ENCODE results near the gene LCN6. TPM values are rescaled to one million over a fixed set of nuclear protein-coding genes. Genes with fewer than 3 reads are reported as not detected.
"Not testable (repeated sequence)": the region's sequence is repeated elsewhere in the genome, so short reads cannot be mapped to it uniquely, and the experiment has no call there.

LCN6 gene
- total and polyA plus RNA-seq, 7 donors = 1.2 to 19.1 (median 5.9) TPM

- Histone ChIP-seq H3K27ac (no peak overlapping the region), H3K27me3 (peaks cover 11 to 63% (median 36%) of the 10 kb centered on the region in 3 donors), H3K9me3 (no peaks in the 10 kb centered on the region), H3K36me3 (no peaks in the 10 kb centered on the region), H3K4me1 (peaks cover 0 to 7% (median 0%) of the 10 kb centered on the region in 4 donors), H3K4me3 (no peak overlapping the region)
- TF ChIP-seq POLR2AphosphoS5 (IDR thresholded peaks at IDR 0.05) (no peak), POLR2A (IDR thresholded peaks at IDR 0.05) (no peak), EP300 (IDR thresholded peaks at IDR 0.05) (no peak), CTCF (IDR thresholded peaks at IDR 0.05) (no peak)
- peak; percentile 59 for DNase-seq
- 39 to 85% methylated on average over 14 of the region's 14 CpGs for WGBS, 2 donors
- intact Hi-C loops (cut with DNase I) = no loop called here
Measured at GRCh38 chr9:136765041-136765440, 16.7 kb upstream of the LCN6 start.

- Histone ChIP-seq H3K36me3 (no peaks in the 10 kb centered on the region), H3K4me1 (peaks cover 0 to 7% (median 0%) of the 10 kb centered on the region in 4 donors), H3K9me3 (no peaks in the 10 kb centered on the region), H3K27me3 (peaks cover 11 to 69% (median 36%) of the 10 kb centered on the region in 3 donors), H3K27ac (no peak within 1 kb of the TSS), H3K4me3 (no peak within 1 kb of the TSS)
- WGBS, 2 donors = 24 to 65% methylated on average over 14 of the region's 14 CpGs
- TF ChIP-seq EP300 (IDR thresholded peaks at IDR 0.05) = no peak
- no peak for TF ChIP-seq CTCF (IDR thresholded peaks at IDR 0.05)
- intact Hi-C loops (cut with DNase I) = no loop called here
- DNase-seq = peak; percentile 53
Measured at GRCh38 chr9:136764301-136764891, 16.1 kb upstream of the LCN6 start, which contains the start of gene LCN15. TSS of gene LCN15 (minus strand) at chr9:136764518. CDS start at chr9:136764488, 30 bp downstream.

- Histone ChIP-seq H3K4me3 (no peak overlapping the region), H3K36me3 (no peaks in the 10 kb centered on the region), H3K9me3 (no peaks in the 10 kb centered on the region), H3K27me3 (peaks cover 11 to 74% (median 36%) of the 10 kb centered on the region in 3 donors), H3K27ac (no peak overlapping the region), H3K4me1 (peaks cover 0 to 7% (median 0%) of the 10 kb centered on the region in 4 donors)
- no peak for TF ChIP-seq POLR2AphosphoS5 (IDR thresholded peaks at IDR 0.05)
- TF ChIP-seq POLR2A (IDR thresholded peaks at IDR 0.05) = no peak
- intact Hi-C loops (cut with DNase I) = no loop called here
- peak; percentile 45 for DNase-seq
- 79 to 88% methylated on average over 14 of the region's 14 CpGs for WGBS, 2 donors
Measured at GRCh38 chr9:136763649-136764035, 15.3 kb upstream of the LCN6 start.

GRCh38 chr9:136762915-136763648 is 14.8 kb upstream of the LCN6 start:
- DNase-seq = peak; percentile 60
- WGBS, 2 donors = 15 to 23% methylated on average over 36 to 37 of the region's 37 CpGs
- Histone ChIP-seq H3K27me3 (peaks cover 11 to 72% (median 35%) of the 10 kb centered on the region in 3 donors), H3K4me3 (no peak overlapping the region), H3K4me1 (peaks cover 0 to 7% (median 0%) of the 10 kb centered on the region in 4 donors), H3K36me3 (no peaks in the 10 kb centered on the region), H3K9me3 (no peaks in the 10 kb centered on the region), H3K27ac (no peak overlapping the region)
- intact Hi-C loops (cut with DNase I) = no loop called here
- TF ChIP-seq POLR2AphosphoS5 (IDR thresholded peaks at IDR 0.05) (no peak), POLR2A (IDR thresholded peaks at IDR 0.05) (no peak)

GRCh38 chr9:136762221-136762691 is 13.9 kb upstream of the LCN6 start:
- 69 to 85% methylated on average over 17 of the region's 17 CpGs for WGBS, 2 donors
- H3K4me3 ChIP-seq = no peak overlapping the region
- intact Hi-C loops (cut with DNase I) = no loop called here

GRCh38 chr9:136761545-136761981 is 13.2 kb upstream of the LCN6 start:
- H3K4me1 ChIP-seq = peaks cover 0 to 7% (median 0%) of the 10 kb centered on the region in 4 donors
- H3K27ac ChIP-seq = no peak overlapping the region
- H3K9me3 ChIP-seq = no peaks in the 10 kb centered on the region
- H3K4me3 ChIP-seq = no peak overlapping the region
- intact Hi-C loops (cut with DNase I) = no loop called here
- no peak for TF ChIP-seq CTCF (IDR thresholded peaks at IDR 0.05)
- WGBS, 2 donors = 81 to 88% methylated on average over 13 of the region's 13 CpGs
- peaks cover 11 to 63% (median 27%) of the 10 kb centered on the region in 3 donors for H3K27me3 ChIP-seq
- H3K36me3 ChIP-seq = no peaks in the 10 kb centered on the region
- peak; percentile 53 for DNase-seq

More at GRCh38 chr9:136762221-136762691, 13.9 kb upstream of the LCN6 start:
- H3K9me3 ChIP-seq = no peaks in the 10 kb centered on the region
- TF ChIP-seq POLR2AphosphoS5 (IDR thresholded peaks at IDR 0.05) = no peak
- no peak for TF ChIP-seq EP300 (IDR thresholded peaks at IDR 0.05)
- no peaks in the 10 kb centered on the region for H3K36me3 ChIP-seq
- no peak for DNase-seq
- no peak overlapping the region for H3K27ac ChIP-seq
- H3K4me1 ChIP-seq = peaks cover 0 to 7% (median 0%) of the 10 kb centered on the region in 4 donors
- H3K27me3 ChIP-seq = peaks cover 11 to 64% (median 27%) of the 10 kb centered on the region in 3 donors

- H3K4me1 ChIP-seq; intact Hi-C loops (cut with DNase I); H3K4me3 ChIP-seq; H3K36me3 ChIP-seq; H3K9me3 ChIP-seq; H3K27ac ChIP-seq: not testable (repeated sequence)
- 29 to 52% methylated on average over 22 of the region's 22 CpGs for WGBS, 2 donors
- peaks cover 11 to 59% (median 27%) of the 10 kb centered on the region in 3 donors for H3K27me3 ChIP-seq
- DNase-seq = peak; percentile 60
Measured at GRCh38 chr9:136760834-136761544, 12.7 kb upstream of the LCN6 start.
